HG03060 (cell line): ENCODE results near the gene LRMDA.

Experiments
- ATAC-seq: cut with Tn5 transposase; IDR thresholded peaks from one replicate; pipeline ENCODE4 v1.9.1; 2021; ENCODE audit warnings: low read depth, moderate number of reproducible peaks; ENCODE audit not compliant: unreplicated experiment

LRMDA gene

DNA sequence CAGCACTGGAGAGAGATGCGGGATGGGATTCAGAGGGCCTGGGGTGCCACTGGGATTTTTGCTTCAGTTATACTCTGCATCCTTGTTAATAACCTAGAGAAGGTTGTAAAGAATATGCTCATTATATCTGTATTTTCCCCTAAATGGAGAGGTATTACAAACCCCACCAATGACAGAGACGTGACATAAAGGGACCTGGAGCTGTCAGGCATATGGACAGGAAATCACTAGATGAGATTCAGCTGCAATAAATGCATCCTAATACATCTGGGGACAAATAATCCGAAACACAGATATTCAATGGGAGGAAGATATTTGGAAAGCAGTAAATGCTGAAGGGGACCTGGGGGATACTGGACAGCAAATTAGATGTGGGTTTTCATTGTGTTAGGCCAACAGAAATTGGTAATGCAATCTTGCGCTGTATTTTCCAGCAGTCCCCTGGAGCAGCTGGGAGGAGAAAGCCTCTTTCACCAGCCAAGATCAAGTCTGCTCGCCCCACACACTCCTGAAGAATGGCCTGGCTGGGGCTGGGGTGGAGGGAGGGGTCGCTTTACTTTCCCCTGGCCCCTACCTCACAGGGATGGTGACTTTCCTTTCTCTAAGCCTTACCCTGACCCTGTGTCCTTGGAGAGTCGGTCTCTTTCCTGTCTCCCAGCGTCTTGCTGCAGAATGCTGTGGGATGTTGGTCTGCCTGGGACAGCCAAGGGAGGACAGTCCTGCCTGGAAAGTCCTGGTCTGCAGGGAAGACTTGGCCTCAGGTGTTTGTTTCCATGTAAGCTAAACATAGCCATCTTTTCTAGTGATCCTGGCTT lies 653.8 kb downstream of the LRMDA start:
- no peak for ATAC-seq

DNA sequence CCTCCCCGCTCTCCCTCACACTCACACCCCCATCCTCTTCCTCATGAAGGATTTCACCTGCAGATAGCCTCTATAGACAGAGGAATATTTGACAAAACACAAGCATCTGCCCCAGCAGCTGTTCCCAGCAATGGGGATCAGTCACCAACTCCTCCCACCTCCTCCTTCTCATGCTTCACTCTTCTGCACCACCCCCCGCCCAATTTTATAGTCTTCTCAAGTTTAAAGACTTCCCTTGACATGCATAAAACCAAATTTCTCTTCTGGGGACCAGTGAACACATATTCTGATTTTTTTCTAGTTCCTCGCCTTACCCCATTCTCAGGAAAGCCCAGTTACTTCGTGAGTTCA lies 654.4 kb downstream of the LRMDA start:
- ATAC-seq = no peak

DNA sequence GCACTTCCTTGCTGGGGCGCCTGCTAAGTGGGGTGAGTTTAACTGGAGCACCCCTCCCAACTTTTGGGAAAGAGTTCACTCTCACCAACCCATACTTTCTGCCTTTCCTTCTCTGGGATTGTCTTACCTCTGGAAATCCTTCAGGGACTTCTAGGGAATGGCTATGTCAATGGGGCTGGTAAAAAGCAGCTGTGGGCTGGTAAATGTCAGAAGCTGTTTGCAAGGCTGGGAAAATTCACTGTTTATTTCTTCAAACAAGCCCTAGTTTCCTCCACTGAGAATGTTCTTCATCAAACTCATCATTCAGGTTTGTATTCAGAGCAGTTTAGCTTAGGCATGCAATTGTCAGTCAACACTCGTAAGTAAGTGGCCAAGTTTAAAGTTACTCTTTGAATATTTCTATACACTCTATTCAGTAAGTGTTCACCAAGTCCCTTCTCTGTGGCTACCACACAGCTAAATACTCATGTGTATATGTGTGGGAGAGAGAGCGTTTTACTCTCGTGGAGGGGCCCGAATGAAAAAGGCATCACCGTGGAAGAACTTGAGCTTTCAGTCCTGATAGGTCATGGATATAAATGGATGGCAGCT lies 654.8 kb downstream of the LRMDA start:
- ATAC-seq = no peak

DNA sequence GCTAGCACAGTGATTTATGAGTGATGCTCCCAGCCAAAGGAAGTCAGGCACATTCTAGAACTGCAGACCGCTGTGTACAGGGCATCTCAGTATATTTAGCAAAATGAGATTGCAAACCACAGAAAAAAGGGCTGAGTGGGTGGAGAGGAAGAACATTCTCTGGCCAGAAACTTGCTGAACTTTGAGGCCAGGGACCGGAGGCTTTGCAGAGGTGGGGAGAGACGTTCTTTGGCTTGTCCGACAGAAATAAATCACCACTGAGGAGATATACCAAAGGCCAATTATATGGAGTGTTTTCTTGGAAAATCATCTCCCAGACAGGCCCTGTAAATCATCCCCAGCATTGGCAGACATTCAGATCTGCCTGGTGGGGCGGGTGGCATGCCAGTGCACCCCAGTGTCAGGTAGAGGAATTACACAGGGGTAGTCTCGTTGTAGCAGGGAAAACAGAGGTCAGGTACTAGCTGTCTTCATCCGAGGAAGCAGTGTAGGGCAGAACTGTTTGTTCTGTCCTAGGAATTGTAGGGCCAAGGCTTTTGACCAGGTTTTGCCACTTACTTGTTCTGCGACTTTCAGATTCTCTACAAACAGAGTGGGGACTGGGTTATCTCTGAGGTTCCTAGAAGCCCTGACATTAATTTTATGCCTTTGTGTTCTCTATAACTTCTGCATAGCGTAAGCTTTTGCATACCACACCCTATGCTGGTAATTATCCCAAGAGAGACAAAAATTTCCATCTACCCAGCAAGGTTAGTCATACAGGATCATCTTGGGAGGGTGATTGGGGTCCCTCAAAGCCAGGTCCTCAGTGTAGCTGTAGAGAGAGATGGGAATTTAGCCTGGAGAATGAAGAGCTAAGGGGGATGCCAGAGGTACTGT lies 655.6 kb downstream of the LRMDA start:
- ATAC-seq = no peak

DNA sequence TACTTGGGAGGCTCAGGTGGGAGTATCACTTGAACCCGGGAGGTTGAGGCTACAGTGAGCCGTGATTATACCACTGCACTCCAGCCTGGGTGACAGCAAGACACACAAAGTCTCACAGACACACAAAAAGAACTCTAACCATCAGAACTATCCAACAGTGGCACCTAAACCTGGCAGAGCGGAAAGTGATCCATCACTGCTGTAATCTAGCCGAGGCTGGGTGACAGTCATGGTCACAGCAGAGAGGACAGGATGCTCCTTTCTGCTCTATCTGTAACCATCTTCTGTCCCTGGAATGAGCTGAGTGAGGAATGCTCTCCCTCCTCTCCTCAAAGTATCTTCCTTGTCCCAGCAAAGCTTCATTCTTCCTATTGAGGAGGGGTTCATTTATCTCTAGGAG lies 656.6 kb downstream of the LRMDA start:
- no peak for ATAC-seq

DNA sequence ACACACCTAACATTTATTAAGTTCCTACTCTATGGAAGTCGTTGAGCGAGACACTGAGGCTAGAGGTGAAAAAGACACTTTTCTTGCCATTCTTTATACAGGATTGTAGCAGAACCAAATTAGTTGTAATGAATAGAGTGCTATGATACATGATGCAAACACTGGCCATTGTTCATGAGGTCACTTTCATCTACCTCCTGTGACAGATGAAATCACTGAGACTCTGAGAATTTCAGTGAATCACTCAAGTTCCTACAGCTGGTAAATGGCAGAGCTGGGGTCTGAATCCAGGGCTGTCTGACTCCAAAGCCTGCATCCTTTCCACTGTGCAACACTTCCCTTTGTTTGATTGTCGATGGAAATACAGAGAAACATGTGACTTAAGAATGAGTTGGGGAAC lies 657.6 kb downstream of the LRMDA start:
- no peak for ATAC-seq

DNA sequence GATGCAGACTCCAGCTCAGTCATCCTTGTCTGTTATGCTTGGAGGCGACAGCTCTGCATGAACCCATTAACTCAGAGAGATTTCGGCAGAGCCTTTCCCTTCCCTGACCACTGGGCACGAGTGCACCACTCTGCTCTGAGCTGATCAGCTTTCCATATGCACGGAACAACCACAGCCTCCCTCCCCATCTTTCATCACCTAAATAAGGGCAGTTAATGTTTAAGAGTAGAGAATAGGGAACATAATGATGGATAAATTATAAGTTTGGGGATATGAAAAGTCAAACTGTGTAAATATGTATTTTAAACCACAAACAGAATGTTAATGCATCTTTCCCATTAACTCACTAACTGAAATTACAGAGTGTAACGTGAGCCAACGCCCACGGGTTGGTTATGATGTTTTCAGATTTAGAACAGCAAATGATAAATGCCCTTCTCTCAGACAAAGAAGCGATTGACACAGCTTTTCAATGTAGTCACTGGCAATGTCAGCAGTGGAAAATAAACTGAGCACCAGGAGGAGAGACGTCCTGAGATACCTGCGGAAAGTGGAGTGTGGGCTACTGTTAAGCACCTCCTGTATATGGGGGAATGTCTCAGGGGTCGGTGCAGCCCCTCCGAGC lies 658.2 kb downstream of the LRMDA start:
- no peak for ATAC-seq

DNA sequence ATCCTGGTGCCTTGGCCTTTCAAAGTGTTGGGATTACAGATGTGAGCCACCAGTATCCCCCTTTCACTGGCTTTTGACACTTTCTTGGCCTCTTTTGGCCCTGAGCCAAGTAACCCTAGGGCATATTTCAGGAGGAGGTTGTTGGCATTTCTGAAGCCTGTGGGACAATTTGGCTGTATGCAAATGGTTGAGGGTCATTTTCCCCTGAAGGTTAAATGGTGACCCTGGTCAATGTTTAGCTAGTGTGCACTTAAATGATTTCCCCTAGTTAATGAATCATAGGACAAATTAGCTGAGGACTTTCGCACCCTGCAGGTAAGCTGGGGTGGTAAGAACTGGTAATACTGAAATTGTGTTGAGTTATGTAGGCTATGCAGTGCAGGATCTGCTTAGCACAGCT lies 660.5 kb downstream of the LRMDA start:
- no peak for ATAC-seq

DNA sequence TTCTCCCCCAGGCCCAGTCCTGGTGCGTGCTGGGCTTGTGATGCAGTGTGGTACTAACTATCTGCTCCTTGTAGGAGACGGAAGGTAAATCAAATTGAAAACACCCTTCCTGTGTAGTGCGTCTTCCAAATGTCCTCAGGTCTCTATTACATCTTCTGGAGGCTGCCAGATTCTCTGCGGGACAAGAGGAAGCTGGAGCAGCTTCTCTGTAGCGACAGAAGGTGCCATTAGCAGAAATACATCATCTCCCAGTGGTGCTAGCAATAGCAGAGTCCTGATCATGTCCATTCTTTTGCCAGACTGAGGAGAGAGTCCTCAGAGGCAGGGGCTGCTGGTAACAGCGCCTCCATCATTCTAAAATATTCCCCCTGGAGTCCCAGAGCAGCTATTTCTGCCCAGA lies 675.2 kb downstream of the LRMDA start:
- ATAC-seq = no peak

DNA sequence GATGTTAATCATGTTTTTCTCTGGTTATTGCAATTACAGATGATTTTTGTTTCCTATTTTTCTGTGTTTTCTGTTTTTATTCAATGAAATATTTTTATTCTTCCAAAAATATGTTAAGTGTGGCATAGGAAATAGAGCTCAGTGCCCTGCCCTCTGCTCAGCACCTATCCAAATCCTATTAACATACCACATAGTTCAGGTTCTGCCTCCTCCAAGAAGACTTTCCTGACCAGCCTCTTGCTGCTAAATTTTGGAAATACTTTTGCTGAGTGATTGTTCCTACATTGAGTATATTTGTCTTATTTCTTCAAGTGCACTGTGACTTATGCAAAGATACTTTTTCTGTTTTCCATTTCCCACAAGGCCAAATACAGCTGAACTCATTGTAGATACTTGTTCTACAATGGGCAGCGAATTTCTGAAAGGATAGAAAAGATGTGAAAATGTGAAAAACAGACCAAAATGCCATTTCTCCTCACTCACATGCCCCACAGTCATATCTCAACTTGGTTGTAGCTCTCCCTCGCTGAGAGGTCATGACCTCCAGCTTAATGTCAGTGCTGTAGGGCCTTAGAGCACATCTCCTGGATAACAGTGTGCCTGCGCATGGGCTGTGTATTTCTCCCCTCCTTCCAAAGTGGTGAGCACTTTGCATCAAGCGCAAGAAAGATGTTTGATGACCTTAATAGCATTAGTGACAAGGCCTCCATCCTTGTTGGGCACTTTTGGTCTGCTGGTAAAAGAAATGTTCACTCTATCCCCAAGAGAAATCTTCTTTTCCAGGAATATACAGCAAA lies 677.3 kb downstream of the LRMDA start:
- no peak for ATAC-seq

DNA sequence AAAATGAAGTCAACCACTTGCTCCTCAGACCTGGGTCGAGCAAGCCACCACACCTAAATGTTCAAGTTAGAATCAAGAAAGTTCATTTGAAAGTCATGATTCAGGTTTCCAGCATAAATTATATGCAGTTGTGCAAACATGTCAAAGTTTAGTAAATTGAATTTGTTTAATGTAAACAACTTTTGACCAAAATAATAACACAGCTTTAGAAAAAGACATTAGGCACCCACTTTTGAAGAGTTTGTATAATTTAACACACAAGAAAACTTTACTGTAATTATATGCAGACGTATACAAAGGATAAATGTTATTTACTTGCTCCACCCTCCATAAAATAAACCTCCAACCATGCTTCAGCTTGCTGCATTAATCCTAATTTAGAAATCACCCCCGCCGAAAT lies 680.0 kb downstream of the LRMDA start:
- no peak for ATAC-seq

DNA sequence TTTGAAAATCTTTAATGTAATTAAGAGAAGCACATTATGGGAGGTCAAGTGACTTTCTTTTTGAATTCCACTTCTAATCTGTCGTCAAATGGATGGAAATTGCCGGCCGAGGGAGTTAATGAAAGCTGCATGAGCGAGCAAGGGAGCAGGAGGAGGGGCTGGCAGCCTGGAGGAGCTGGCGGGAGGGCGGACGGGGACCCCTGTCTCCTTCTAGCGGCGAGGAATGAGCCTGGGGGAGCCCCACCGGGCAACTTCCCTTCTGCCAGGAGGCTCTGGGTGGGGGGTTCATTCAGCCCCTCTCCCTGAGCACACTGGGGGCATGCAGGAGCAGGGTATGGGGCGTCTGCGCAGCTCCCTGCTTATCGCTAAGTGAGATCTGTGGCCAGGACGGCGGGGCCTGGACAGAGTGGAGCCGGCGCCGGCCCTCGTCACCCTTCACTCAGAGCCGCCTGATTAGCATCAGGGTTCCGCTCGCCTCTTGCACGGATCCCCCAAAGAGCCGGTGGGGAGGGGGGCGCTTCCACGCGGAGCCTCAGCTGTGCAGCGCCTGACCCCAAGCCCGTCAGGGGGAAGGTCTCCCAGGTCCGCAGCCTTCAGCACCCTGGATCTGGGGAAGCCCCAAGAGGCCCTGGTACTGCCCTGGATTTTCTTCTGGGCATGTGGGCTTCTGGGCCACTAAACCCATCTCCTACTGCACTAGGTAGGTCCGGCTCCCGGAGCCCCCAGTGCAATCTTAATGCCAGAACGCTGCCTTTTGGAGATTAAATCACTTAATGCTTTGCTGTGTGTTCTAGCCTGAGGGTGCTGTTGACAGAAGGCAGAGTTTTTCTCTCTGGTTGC lies 680.8 kb downstream of the LRMDA start:
- ATAC-seq = no peak

DNA sequence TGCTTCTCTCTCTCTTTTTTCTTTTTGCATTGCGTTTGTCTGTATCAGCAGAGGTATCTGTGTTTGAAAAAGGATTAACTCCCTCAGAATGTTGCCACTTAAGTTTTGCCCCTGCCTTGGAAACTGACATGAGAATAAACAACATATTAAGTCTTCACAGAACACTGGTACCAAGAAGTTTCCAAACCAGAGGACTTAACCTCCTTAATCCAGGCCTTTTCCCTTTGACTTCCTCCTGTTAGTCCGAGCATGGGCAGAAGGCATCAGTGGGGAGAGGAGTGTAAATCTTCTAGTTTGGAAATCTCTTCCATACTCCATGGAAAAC lies 681.4 kb downstream of the LRMDA start:
- no peak for ATAC-seq

DNA sequence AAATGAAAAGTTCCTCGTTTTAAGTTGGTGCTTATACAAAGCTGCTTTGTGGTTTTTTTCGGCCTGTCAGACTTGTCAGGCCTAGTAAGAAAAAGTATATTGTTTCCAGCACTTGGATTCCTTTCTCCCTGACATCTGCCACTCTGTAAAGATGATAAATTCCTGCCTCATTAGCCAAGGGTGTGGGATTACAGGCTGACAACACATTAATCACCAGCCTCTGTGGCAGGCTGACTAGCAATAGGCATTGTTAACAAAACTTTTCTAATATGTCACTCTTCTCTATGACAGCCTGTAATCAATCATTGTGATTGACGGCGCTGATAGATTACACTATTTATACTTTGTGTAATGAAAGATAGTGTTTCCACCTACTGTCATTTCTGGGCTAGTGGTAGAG lies 682.5 kb downstream of the LRMDA start:
- no peak for ATAC-seq

DNA sequence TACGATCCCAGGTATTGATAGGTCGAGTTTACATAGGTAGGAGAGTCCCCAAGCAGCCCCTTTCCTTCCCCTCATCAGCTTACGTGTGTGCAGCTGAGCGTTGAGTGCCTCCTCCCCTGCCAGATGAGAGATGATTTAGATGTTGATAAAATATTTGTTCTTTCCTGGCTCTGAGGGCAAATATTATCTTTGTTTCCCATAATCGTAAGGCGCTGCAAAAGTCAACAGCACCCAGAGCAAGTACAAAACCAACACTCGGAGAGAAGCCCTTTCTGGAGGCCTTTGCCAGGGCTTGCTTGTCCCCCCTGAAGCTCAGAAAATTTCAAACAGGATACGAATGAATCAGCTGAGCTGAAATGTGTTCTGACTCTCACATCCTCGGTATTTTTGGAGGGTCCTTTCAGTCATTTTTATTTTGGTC lies 683.2 kb downstream of the LRMDA start:
- ATAC-seq = no peak

DNA sequence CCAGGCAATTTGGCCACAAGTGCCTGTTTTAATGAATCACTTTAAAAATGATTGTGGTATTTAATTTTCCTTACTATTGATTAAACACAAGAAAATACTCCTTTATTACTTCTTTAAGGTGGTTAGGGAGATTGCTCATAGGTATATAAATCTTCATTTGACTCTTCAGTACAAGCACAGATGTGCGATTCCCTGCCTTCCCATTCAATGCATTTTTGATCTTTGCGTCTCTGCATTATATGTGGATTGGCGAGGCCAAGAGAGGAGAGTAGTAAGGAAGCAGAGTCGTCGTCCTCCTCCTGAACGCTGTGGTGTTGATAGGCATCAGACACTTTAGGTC lies 683.7 kb downstream of the LRMDA start:
- no peak for ATAC-seq

DNA sequence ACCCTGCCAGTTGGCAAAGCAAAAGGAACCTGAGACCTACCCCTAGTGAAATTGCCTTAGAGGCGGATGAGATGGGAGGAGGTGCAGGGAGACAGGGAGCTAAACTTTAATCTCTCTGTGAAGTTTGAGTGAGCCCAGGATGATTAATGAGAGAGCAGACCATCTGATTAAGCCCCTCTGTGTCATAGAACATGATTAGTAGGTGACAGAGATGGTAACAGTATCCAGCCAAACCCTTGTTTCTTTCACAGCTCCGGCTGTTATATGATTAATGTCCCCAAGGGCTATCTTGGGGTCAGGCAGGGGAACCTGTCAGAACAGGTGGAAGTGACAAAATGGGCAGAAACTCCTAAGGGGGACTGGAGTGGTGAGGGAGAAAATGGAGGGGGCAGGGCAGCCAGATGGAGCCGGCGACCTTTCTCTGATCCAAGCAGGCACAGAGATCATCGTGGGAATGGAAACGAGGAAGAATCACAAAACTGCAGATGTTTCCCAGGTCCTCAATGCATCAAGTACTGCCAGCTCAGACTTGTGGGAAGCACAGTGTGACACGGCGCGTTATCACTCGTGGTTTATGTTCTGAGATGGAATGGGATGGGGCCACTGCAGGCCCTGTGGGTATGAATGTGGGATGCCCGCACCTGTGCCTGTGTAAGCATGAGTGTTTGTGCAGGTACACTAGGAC lies 684.2 kb downstream of the LRMDA start:
- no peak for ATAC-seq

DNA sequence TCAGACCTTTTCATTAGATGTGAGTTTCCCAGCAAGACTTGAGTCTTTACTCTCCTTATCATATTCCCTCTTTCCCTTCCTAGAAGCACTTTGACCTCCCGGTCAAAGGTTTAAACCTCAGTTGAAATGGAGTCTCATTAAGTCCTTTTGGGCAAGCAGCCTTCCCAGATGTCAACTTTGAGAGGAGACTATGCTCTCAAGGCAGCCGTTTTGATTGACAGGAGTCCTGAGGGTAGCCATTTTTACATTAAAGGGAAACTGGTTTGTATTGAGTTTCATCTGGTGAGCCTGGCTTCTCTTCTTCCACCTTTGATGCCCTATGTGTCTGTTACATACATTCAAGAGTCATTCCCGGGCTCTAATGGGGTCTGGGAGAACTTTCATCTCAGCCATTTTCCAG lies 685.1 kb downstream of the LRMDA start:
- ATAC-seq = no peak

DNA sequence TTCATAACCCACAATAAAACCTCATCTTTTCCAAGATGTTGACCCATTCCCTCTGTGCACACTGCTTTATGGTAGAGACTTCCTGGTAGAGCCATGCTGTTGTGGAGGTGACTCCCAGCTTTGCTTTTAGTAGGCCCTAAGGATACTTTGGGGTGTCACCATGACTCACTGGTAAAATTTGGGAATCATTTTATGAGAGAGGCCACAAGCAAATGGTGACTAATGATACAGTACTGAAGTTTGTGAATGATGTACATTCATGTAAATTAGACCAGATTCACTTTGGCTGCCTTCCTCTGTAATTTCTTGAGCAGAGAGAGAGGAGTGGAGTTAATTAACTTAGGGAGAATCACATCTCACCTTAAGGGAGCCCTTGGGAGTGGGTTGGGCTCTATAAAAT lies 686.5 kb downstream of the LRMDA start:
- no peak for ATAC-seq
